GM21825 (cell line): ENCODE measurements around the gene OR8B8.
"Not testable (repeated sequence)": the region's sequence is repeated elsewhere in the genome, so short reads cannot be mapped to it uniquely, and the experiment has no call there.

Experiments
- ATAC-seq: cut with Tn5 transposase; IDR thresholded peaks from one replicate; pipeline ENCODE4 v1.9.1; 2021; ENCODE audit warnings: mild to moderate bottlenecking, moderate library complexity; ENCODE audit not compliant: unreplicated experiment

Gene OR8B8

DNA sequence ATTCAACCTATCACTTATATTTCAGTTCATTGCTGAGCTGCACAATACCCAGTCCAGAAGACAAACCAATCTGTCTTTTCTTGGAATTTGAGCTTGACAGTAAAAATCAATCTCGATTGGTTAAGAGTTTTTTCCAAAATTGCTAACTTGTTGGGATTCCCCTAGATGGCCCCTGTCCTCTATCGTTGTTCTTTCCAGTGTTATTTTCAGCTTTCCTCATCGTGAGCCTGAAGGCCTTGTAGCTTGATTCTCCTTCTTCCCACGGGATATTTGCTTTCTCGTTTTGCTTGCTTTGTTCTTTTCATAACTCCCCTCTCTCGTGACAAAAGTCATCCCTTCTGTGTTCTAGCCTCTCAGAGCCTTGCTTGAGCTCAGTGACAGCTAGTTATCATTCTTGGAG lies 3.1 kb downstream of the OR8B8 start:
- ATAC-seq, result no peak

DNA sequence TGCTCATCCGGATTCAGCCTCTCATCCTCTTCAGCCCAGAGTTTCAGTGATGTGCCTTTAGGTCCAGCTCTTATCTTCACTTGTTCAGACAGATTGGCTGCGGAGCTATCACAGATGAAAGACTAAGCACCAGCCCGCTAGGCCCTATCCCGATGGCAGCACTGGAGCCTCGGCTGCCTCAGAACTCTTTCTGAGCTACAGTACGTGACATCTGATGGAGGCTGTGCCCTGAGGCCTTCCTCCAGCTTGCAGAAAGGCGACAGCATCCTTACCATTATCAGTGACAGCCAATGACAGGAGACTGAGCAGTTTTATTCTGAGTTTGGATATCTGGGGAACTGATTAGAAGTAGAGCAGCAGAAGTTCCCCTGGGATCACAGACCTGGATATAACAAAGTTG lies 4.0 kb downstream of the OR8B8 start:
- no peak for ATAC-seq

DNA sequence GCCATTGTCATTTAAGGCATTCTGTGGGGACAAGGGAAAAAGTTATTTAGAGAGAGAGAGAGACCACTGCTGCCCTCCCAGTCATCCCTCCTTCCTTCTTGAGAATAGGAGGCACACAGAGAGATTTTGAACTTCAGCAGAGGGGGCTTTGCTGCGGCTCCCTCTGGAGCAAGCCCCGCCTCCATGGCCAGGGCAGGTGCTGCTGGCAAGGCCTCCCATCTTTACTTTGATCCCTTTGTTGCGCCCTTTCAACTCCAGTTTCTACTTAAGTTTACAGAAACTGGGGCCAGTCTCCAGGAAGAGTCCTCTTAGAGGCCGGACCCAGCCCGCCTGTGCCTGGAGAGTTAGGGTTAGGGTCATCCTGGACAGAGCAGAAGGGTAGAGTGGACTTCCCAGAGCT lies 4.4 kb downstream of the OR8B8 start:
- ATAC-seq, result no peak

DNA sequence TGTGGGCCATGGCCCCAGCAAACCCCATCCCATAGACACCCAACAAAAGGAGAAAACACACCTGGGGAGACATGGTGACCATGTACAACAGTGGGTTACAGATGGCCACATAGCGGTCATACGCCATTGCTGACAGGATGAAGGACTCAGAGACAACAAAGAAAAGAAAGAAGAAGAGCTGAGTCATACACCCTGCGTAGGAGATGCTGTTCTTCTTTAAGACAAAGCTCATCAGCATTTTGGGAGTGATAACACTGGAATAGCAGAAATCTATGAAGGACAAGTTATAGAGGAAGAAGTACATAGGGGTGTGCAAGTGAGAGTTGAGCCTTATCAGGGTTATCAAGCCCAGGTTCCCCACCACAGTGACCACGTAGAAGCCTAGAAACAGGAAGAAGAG lies 4.9 kb downstream of the OR8B8 start:
- no peak for ATAC-seq

DNA sequence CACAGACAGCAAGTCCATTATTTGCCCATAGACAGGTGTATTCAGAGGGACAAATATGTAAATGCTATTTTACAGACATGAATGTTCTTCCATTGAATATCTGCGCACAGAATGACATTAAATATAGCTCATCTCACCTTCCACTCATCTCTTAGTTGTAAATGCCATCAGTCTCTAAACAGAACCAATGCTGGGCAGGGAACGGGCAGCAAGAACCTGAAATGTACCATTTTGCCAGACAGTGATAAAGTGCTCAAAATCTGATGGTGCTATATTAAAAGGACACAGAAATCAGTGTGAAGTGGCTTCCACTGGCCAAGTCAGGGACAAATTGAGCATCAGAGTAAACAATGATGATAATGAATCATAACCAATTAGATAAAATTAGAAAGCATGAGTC lies 10.8 kb downstream of the OR8B8 start:
- ATAC-seq, result no peak

DNA sequence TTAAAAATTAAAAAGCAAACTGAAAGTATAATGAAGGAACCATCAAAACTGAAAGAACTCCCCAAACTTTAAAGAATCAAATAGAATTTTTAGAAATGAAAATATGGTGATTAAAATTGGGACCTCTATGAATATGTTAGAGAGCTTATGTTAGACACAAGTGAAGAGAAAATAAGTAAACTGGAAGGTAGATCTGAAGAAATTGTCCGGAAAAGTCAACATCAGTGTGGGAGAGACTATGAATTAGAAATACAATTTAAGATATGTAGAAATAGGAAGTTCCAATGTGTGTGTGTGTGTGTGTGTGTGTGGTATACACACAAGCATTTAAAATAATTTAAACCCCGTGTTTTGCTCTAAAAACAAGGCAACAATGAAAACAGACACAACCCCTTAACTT lies 15.9 kb downstream of the OR8B8 start:
- ATAC-seq, result no peak

DNA sequence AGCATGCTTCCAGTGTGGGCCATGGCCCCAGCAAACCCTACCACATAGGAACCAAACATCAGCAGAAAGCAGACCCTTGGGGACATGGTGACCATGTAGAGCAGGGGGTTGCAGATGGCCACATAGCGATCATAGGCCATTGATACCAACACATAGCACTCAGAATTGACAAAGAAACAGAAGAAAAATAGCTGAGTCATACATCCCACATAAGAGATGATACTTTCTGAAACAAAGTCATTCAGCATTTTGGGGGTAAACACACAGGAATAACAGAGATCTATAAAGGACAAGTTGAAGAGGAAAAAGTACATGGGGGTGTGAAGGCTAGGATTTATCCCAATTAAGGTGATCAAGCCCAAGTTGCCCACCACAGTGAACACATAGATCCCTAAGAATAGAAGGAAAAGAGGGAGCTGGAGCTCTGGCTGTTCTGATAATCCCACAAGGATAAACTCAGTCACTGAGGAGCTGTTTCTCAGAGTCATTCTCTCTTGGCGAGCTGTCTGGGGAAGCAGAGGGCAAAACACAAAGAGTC lies 21.0 kb downstream of the OR8B8 start, which contains the start of gene OR8B4:
TSS of gene OR8B4 (minus strand) at position 488 of the 538 bp plus-strand sequence. CDS start at position 488, 0 bp downstream.
- no peak for ATAC-seq

DNA sequence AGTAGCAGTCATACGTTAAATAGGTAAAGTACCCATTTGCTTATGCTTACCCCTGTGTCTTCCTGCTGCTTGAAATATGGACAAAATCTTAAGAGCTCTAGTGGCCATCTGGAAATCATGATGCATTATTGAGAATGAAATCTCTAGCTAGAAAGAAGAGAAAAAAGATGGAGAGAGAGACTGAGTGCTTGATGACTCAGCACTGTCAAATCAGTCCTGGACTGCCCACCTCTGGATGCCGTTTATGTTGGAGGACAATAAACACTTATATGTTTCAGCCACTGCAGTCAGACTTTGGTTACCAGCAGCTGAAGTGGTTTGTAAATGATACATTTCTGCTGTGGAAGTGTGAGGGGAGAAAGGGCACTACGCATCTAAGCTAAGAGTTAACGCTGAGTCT lies 24.5 kb downstream of the OR8B8 start:
- no peak for ATAC-seq

DNA sequence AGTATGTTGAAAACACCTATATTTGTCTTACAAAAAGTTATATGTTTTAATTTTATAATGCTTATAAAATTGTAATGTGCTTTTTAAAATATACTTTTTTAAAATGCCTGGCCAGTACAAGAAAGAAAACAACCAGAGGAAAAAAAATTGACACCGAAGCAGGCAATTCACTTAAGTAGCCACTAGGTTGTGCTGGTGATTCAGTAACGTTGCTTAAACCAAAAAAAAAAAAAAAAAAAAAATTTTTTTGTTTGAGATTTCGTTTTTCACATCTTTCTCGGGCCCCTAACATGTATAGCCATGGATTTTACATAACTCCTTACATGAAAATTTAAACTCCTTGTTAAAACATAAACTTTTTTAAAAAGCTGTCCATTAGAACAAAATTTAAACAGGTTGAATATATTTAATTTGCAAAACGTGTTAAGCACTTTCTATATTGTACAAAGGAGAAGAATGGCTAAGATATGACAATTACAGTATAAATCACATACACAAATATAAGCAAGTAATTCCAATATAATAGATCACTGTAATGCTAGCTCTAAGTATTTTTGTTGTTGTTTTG lies 30.1 kb downstream of the OR8B8 start:
- ATAC-seq, result no peak

DNA sequence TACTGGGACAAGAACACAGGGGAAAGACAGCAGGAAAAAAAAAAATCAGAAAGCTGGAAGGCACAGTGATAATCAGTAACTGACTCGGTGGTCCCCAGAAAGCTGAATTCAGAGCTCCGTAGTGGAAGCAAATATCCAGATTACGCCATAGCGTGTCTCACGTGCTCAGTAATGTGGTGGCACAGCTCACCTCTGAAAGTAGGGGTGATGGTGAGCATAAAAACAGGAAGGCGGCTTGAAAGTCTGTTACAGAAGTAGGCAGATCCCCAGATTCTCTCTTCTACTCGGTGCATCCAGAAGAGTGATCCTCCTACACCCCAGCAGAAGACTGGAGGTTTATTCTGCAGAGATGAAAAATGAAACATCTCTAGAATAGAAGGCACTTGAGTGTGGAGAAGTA lies 35.6 kb downstream of the OR8B8 start:
- no peak for ATAC-seq

DNA sequence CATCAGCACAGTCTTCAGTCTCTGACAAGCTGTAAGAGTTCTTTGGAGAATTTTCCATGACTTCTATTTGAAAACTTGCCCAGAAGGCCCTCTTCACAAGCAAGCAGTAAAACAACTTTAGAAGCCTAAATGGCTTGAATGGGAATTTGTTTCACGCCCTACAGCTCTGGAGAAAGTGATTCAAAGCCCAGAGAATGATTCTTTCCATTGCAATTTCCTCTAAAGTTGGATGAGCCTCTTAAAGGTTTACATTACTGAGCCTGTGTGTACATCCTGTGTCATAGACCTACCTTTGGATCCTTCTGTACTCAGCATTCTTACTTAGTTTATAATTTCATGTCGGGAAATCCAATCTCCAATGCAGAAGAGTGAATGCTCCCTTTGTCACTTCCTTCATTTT lies 39.9 kb downstream of the OR8B8 start:
- ATAC-seq, result no peak

DNA sequence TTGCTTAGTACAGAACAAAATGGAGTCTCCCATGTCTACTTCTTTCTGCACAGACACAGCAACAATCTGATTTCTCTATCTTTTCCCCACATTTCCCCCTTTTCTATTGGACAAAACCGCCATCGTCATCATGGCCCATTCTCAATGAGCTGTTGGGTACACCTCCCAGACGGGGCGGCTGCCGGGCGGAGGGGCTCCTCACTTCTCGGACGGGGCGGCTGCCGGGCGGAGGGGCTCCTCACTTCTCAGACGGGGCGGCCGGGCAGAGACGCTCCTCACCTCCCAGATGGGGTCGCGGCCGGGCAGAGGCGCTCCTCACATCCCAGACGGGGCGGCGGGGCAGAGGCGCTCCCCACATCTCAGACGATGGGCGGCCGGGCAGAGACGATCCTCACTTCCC lies 42.3 kb downstream of the OR8B8 start:
- not testable (repeated sequence) for ATAC-seq

DNA sequence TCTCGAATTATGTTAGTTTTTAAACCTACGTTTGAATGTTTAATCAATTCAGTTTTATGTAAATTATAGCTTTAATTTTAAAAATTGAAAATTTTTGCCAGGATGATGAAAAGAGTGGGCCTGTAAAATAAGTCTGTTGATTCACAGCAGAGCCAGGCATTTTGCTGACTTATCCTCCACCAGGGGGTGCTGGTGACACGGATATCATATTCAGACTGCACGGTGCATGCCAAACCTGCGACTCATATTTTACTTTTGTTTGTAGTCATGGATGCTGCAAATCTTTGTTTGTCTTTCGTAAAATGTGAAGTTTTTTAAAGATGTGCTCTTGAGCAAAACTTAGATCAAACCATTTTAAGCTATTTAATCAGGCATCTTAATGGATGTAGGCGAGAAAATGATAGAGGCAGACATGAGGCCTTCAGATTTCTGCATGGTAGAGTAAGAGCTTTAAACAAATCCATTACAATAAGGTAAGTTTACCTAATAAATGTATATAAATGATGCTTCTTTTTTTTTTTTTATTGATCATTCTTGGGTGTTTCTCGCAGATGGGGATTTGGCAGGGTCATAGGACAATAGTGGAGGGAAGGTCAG lies 43.1 kb downstream of the OR8B8 start:
- peak; percentile 90 for ATAC-seq

DNA sequence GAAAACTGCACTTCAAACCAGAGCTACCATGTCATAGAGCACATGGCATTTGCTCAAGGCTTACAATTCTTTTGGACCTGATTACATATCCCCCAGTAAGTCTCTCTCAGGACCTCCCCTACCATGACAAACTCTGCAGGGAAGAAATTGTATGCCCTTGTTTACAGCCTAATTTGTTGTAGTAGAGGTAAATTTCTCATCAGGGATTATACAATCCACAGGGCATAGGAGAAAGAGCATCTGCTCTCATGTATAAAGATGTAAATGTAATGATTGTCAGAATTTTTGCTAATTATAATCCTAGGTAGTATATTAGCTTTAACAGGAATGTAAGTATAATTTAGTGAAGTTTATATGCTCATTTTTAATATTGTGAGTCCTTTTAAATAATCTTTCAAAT lies 46.6 kb downstream of the OR8B8 start, which contains the start of gene OR8B3:
TSS of gene OR8B3 (minus strand) at position 101 of the 400 bp plus-strand sequence. CDS start 1,673 bp downstream, outside the sequence.
- ATAC-seq, result no peak

DNA sequence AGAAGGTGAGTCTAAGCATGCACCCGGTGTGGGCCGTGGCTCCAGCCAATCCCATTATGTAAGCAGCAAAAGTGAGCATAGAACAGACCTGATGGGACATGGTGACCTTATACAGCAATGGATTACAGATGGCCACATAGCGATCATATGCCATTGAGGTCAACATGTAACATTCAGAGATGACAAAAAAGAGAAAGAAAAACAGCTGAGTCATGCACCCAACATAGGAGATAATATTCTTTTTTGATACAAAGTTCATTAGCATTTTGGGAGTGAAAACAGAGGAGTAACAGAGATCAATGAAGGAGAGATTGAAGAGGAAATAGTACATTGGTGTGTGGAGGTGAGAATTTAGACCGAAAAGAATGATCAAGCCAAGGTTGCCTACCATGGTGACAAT lies 48.6 kb downstream of the OR8B8 start:
- ATAC-seq, result not testable (repeated sequence)

DNA sequence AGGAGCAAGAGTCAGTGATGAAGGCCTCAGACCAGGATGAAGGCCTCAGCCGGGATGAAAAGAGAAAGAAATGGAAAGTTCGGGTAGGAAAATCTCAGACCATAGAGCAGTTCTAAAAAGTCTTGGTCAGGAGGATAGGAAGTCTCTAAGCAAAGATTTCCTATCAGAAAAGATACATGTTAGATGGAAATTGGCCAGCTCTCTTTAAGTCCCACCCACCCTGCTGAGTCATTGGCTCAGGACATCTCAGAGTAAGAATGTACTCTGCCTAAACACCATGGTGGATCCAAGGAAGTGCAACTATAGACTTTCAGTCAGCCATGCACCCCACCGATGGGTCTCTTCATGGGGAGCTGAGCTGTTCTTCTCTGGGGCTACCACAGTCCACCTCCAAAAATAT lies 51.1 kb downstream of the OR8B8 start:
- no peak for ATAC-seq
